ENCODE measurements around the gene MIPEP.

The MIPEP gene

DNA sequence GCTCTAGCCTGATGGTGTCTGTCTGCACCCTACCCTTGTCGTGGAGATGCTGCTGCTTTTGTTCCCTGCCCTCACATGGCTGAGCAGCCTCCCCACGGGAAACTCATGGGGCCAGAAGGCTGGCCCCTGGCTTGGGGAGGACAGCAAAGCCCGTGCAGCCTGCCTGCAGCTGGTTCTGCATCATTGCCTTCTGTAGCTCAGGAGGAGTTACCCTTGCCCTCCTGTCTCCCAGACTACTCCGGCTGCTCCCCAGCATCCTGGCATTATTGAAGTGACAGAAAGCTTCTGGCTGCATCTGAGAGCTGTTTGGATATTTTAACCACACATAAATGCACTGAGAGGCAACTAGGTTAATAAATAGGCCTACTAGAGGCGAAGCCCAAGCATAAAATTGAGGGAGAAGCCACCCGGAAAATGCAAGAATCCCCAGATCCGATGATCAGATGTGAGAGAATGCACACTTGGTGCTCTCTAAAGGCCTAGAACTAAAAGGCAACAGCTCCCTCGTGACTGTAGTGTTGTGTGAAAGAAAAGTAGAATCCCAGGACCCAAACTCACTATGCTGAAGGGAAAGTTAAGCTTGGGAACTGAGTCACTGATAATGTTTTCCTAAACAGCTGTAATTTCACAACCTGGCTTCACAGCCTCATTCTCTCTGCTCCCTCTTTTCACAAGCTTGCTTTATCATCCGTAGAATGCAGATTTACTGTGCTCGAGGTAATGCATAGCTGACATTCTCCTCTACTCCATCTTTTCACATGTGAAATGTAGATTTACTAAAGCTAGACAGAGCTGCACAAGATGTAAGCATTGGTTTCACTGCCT, 208.1 kb downstream of the MIPEP start:
- DNase-seq (ENCODE audit: low read depth in 2 of 2), result no peak
